ENCODE results near the gene HOXD8.

Gene HOXD8

GRCh38 chr2:176117823-176118371, 11.6 kb upstream of the HOXD8 start:
- Histone ChIP-seq H2AK5ac (ENCODE audit: low read depth, low read length) (no peak overlapping the region), H3K9me3 (replicated peaks in 1 of 2; ENCODE audit: control insufficient read depth in 2 of 2, insufficient read depth in 1 of 2, low read depth in 1 of 2, low read length in 2 of 2) (peaks cover 5 to 7% of the 10 kb centered on the region in 2 donors), H3K79me1 (ENCODE audit: low read depth, low read length) (no peaks in the 10 kb centered on the region), H2BK120ac (ENCODE audit: low read depth, low read length) (no peak overlapping the region), H4K91ac (ENCODE audit: low read depth, low read length, poor library complexity) (no peak overlapping the region), H3K4me2 (ENCODE audit: insufficient read depth, low read length, poor library complexity, severe bottlenecking) (no peak overlapping the region), H3K27ac (replicated peaks; ENCODE audit: low read length) (no peak overlapping the region), H2BK5ac (ENCODE audit: low read length) (no peak overlapping the region), H3K14ac (ENCODE audit: low read length) (no peak overlapping the region), H2BK12ac (ENCODE audit: low read length) (no peak overlapping the region), H3K4me1 (ENCODE audit: control insufficient read depth in 2 of 2, insufficient read depth in 1 of 2, low read depth in 1 of 2, low read length in 2 of 2) (no peaks in the 10 kb centered on the region), H2BK15ac (ENCODE audit: low read length) (no peak overlapping the region), H3K27me3 (ENCODE audit: control insufficient read depth in 3 of 3, insufficient read depth in 3 of 3, low read depth in 1 of 3, low read length in 3 of 3) (peaks cover 60 to 99% (median 96%) of the 10 kb centered on the region in 3 experiments), H4K8ac (ENCODE audit: low read depth, low read length) (no peak overlapping the region), H3K23ac (ENCODE audit: low read depth, low read length, poor library complexity) (no peak overlapping the region), H2AFZ (ENCODE audit: low read length) (no peak overlapping the region), H3K18ac (ENCODE audit: low read length) (no peak overlapping the region), H3K4me3 (ENCODE audit: low read length in 2 of 2) (peak overlapping the region in 1 of 2 donors; percentile 11), H3K9ac (ENCODE audit: low read depth, low read length, poor library complexity) (no peak overlapping the region), H3K4ac (ENCODE audit: low read length) (no peak overlapping the region), H3K36me3 (replicated peaks in 1 of 2; ENCODE audit: control insufficient read depth in 2 of 2, insufficient read depth in 2 of 2, low read length in 2 of 2) (no peaks in the 10 kb centered on the region)
- DNase-seq (ENCODE audit: low spot score) = no peak
- WGBS, 2 donors (ENCODE audit: extremely low coverage in 2 of 2, insufficient read length in 2 of 2, insufficient replicate concordance in 1 of 2) = no CpG with 5 or more reads among the region's 11 CpGs

- H2BK120ac ChIP-seq (ENCODE audit: low read depth, low read length) = no peak overlapping the region
- H4K91ac ChIP-seq (ENCODE audit: low read depth, low read length, poor library complexity) = no peak overlapping the region
- H2AFZ ChIP-seq (ENCODE audit: low read length) = no peak overlapping the region
- 100% methylated on average over 1 of the region's 24 CpGs; no CpG with 5 or more reads in 1 of the 2 donors for WGBS, 2 donors (ENCODE audit: extremely low coverage in 2 of 2, insufficient read length in 2 of 2, insufficient replicate concordance in 1 of 2)
- no peak for DNase-seq (ENCODE audit: low spot score)
- peaks cover 5 to 7% of the 10 kb centered on the region in 2 donors for H3K9me3 ChIP-seq (replicated peaks in 1 of 2; ENCODE audit: control insufficient read depth in 2 of 2, insufficient read depth in 1 of 2, low read depth in 1 of 2, low read length in 2 of 2)
- no peaks in the 10 kb centered on the region for H3K79me1 ChIP-seq (ENCODE audit: low read depth, low read length)
- no peak overlapping the region for H2AK5ac ChIP-seq (ENCODE audit: low read depth, low read length)
- H3K4me3 ChIP-seq (ENCODE audit: low read length in 2 of 2) = no peak overlapping the region
- H2BK15ac ChIP-seq (ENCODE audit: low read length) = no peak overlapping the region
- no peak overlapping the region for H3K14ac ChIP-seq (ENCODE audit: low read length)
- no peak overlapping the region for H3K18ac ChIP-seq (ENCODE audit: low read length)
- H3K27me3 ChIP-seq (ENCODE audit: control insufficient read depth in 3 of 3, insufficient read depth in 3 of 3, low read depth in 1 of 3, low read length in 3 of 3) = peaks cover 65 to 99% (median 97%) of the 10 kb centered on the region in 3 experiments
- no peak overlapping the region for H4K8ac ChIP-seq (ENCODE audit: low read depth, low read length)
- no peak overlapping the region for H3K23ac ChIP-seq (ENCODE audit: low read depth, low read length, poor library complexity)
- no peak overlapping the region for H3K4me2 ChIP-seq (ENCODE audit: insufficient read depth, low read length, poor library complexity, severe bottlenecking)
- no peak overlapping the region for H2BK5ac ChIP-seq (ENCODE audit: low read length)
- no peak overlapping the region for H3K4ac ChIP-seq (ENCODE audit: low read length)
- H3K4me1 ChIP-seq (ENCODE audit: control insufficient read depth in 2 of 2, insufficient read depth in 1 of 2, low read depth in 1 of 2, low read length in 2 of 2) = no peaks in the 10 kb centered on the region
- no peaks in the 10 kb centered on the region for H3K36me3 ChIP-seq (replicated peaks in 1 of 2; ENCODE audit: control insufficient read depth in 2 of 2, insufficient read depth in 2 of 2, low read length in 2 of 2)
- no peak overlapping the region for H3K9ac ChIP-seq (ENCODE audit: low read depth, low read length, poor library complexity)
- no peak overlapping the region for H2BK12ac ChIP-seq (ENCODE audit: low read length)
- H3K27ac ChIP-seq (replicated peaks; ENCODE audit: low read length) = no peak overlapping the region
These were observed 10.7 kb upstream of the HOXD8 start for GRCh38 chr2:176118601-176119339.

DNA sequence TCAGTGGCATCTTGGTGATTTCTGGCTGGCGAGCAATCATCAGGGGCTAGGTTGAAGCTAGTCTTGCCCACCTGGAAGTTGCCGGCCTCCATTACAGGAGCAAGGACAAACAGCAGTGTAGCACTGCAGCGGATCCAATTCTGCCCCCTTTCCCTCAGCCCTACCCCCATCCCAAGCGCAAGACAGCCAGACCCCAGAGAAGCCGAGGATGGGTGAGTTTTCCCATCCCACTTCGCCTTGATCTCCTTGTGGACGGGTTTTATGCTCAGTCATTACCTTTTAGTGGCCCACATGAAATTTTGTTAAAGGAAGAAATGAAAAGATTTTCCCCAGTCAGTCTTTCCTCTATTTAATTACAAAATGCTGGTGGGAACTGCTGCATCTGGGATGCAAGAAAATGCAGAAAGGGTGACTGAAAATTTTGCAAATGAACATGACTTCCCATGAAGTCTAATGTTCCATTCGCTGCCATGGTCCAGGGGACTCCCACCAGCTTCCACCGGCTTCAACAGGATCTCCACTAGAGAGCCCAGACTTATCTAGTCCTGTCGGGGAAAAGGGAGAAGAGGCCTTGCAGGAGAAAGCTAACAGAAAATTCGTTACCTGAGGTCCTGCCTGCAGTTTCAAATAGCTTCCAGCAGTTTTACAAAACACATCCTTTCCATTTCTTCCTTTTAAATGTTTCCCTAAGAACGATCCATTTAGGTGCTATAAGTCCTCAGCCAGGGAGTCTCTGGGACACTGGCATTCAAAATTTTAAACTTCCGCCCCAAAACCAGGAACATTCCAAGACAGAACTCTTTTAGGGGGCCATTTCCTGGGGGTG, 8.9 kb upstream of the HOXD8 start:
- no peak overlapping the region for H2BK5ac ChIP-seq (ENCODE audit: low read length)
- no CpG with 5 or more reads among the region's 13 CpGs for WGBS, 2 donors (ENCODE audit: extremely low coverage in 2 of 2, insufficient read length in 2 of 2, insufficient replicate concordance in 1 of 2)
- no peak overlapping the region for H2BK120ac ChIP-seq (ENCODE audit: low read depth, low read length)
- no peaks in the 10 kb centered on the region for H3K36me3 ChIP-seq (replicated peaks in 1 of 2; ENCODE audit: control insufficient read depth in 2 of 2, insufficient read depth in 2 of 2, low read length in 2 of 2)
- H4K8ac ChIP-seq (ENCODE audit: low read depth, low read length) = no peak overlapping the region
- H2BK12ac ChIP-seq (ENCODE audit: low read length) = no peak overlapping the region
- H2AK5ac ChIP-seq (ENCODE audit: low read depth, low read length) = no peak overlapping the region
- H3K18ac ChIP-seq (ENCODE audit: low read length) = no peak overlapping the region
- H3K9me3 ChIP-seq (replicated peaks in 1 of 2; ENCODE audit: control insufficient read depth in 2 of 2, insufficient read depth in 1 of 2, low read depth in 1 of 2, low read length in 2 of 2) = peaks cover 5 to 7% of the 10 kb centered on the region in 2 donors
- DNase-seq (ENCODE audit: low spot score) = no peak
- H3K27ac ChIP-seq (replicated peaks; ENCODE audit: low read length) = no peak overlapping the region
- no peak overlapping the region for H3K4me2 ChIP-seq (ENCODE audit: insufficient read depth, low read length, poor library complexity, severe bottlenecking)
- no peak overlapping the region for H3K14ac ChIP-seq (ENCODE audit: low read length)
- peaks cover 73 to 99% (median 99%) of the 10 kb centered on the region in 3 experiments for H3K27me3 ChIP-seq (ENCODE audit: control insufficient read depth in 3 of 3, insufficient read depth in 3 of 3, low read depth in 1 of 3, low read length in 3 of 3)
- H3K23ac ChIP-seq (ENCODE audit: low read depth, low read length, poor library complexity) = no peak overlapping the region
- H2AFZ ChIP-seq (ENCODE audit: low read length) = no peak overlapping the region
- H2BK15ac ChIP-seq (ENCODE audit: low read length) = no peak overlapping the region
- H3K9ac ChIP-seq (ENCODE audit: low read depth, low read length, poor library complexity) = no peak overlapping the region
- H3K4me1 ChIP-seq (ENCODE audit: control insufficient read depth in 2 of 2, insufficient read depth in 1 of 2, low read depth in 1 of 2, low read length in 2 of 2) = no peaks in the 10 kb centered on the region
- H3K79me1 ChIP-seq (ENCODE audit: low read depth, low read length) = no peaks in the 10 kb centered on the region
- H3K4ac ChIP-seq (ENCODE audit: low read length) = no peak overlapping the region
- no peak overlapping the region for H4K91ac ChIP-seq (ENCODE audit: low read depth, low read length, poor library complexity)
- H3K4me3 ChIP-seq (ENCODE audit: low read length in 2 of 2) = no peak overlapping the region

Measured in neuronal stem cell (in vitro differentiated cells).